GM12878 (cell line): ENCODE results near the gene HOXC9. TPM values are rescaled to one million over a fixed set of nuclear protein-coding genes. Genes with fewer than 3 reads are reported as not detected.

ENCODE experiments used
- ATAC-seq: fragments of 200-7000 bp; cut with Tn5 transposase; 3 replicates; pipeline ENCODE4 v1.9.1; 2020; ENCODE audit warnings: mild to moderate bottlenecking, moderate library complexity
- BruUV-seq: library from RNA; stranded (reverse); fragments of 400-500 nt; replicated peaks from 2 replicates; lab custom pipeline; 2021; lab: Mats Ljungman, UMichigan
- CTCF ChIA-PET: fragments of 300-600 bp; sonication (Branson Sonifier 250); formaldehyde crosslinking; extraction: SDS; loops from one replicate; lab custom pipeline; 2021; ENCODE audit warnings: inconsistent platforms; lab: Yijun Ruan, JAX
- POLR2A ChIA-PET: fragments of 350-600 bp; formaldehyde crosslinking; extraction: SDS; loops from one replicate; lab custom pipeline; 2021; ENCODE audit warnings: inconsistent platforms; lab: Charles Lee
- RAD21 ChIA-PET: fragments of 300-600 bp; sonication (Branson Sonifier 250); formaldehyde crosslinking; loops from one replicate; lab custom pipeline; 2023; ENCODE audit warnings: antibody characterized with exemption; ENCODE audit not compliant: unreplicated experiment; lab: Charles Lee
- SMC1A ChIA-PET: fragments of 300-600 bp; sonication (Branson Sonifier 250); formaldehyde crosslinking; loops from one replicate; lab custom pipeline; 2023; ENCODE audit not compliant: unreplicated experiment, uncharacterized antibody; lab: Charles Lee
- DNase-seq: peaks from one replicate; pipeline ENCODE4 v3.0.0-alpha.2; 2011; ENCODE audit warnings: low read depth, low spot score
- FAIRE-seq: peaks from 3 replicates; lab custom pipeline; 2011; peaks lifted over from hg19 to GRCh38; lab: Jason Lieb, UNC
- H2AFZ ChIP-seq: 2 replicates; pipeline ENCODE4 v1.6.0; 2011; ENCODE audit warnings: low read depth, low read length, control low read depth; ENCODE audit not compliant: control insufficient read depth
- H3K27ac ChIP-seq: 2 replicates; pipeline ENCODE4 v1.5.1; 2011; ENCODE audit warnings: control low read depth; ENCODE audit not compliant: control insufficient read depth, insufficient read depth
- H3K27me3 ChIP-seq, 2 experiments: replicated peaks in 1 of 2; 2 replicates each; pipeline versions ENCODE4 v1.6.0 to v1.6.1; 2011; ENCODE audit warnings: low read length in 1 of 2; ENCODE audit not compliant: control insufficient read depth in 2 of 2, insufficient read depth in 2 of 2
- H3K36me3 ChIP-seq, 2 experiments: 2 replicates each; pipeline ENCODE4 v1.5.1; 2011; ENCODE audit warnings: low read length in 1 of 2; ENCODE audit not compliant: control insufficient read depth in 2 of 2, insufficient read depth in 2 of 2
- H3K4me1 ChIP-seq: 2 replicates; pipeline ENCODE4 v1.6.1; 2011; ENCODE audit warnings: mild to moderate bottlenecking, low read length, moderate library complexity, mixed read lengths; ENCODE audit not compliant: control insufficient read depth, insufficient read depth
- H3K4me2 ChIP-seq: 2 replicates; pipeline ENCODE4 v1.6.0; 2011; ENCODE audit warnings: control low read depth; ENCODE audit not compliant: control insufficient read depth, insufficient read depth
- H3K4me3 ChIP-seq: fragments of 200-600 bp; sonication (generic); 2 replicates; pipeline ENCODE4 v1.5.1; 2016
- H3K79me2 ChIP-seq: 2 replicates; pipeline ENCODE4 v1.6.0; 2011; ENCODE audit warnings: low read length; ENCODE audit not compliant: control insufficient read depth, insufficient read depth
- H3K9ac ChIP-seq: 2 replicates; pipeline ENCODE4 v1.8.0; 2011; ENCODE audit warnings: low read length, control low read depth, mixed read lengths; ENCODE audit not compliant: control insufficient read depth, insufficient read depth
- H3K9me3 ChIP-seq: replicated peaks from 3 replicates; pipeline ENCODE4 v1.5.1; 2011; ENCODE audit warnings: mild to moderate bottlenecking, low read length; ENCODE audit not compliant: control insufficient read depth, insufficient read depth
- H4K20me1 ChIP-seq: 2 replicates; pipeline ENCODE4 v1.6.0; 2011; ENCODE audit not compliant: control insufficient read depth, insufficient read depth
- ASH2L ChIP-seq: fragments of 300-600, 200-600 bp; sonication (generic); IDR thresholded peaks from 2 replicates; pipeline ENCODE4 v1.6.1; 2017; ENCODE audit warnings: low read depth, mild to moderate bottlenecking, borderline replicate concordance
- BHLHE40 ChIP-seq, 2 experiments: fragments of 450-650 bp in 1 of 2; IDR thresholded peaks; 2 replicates each; pipeline ENCODE4 v1.6.1; 2011 to 2017; ENCODE audit warnings: low read depth in 2 of 2, borderline replicate concordance in 1 of 2, improper control_type of control experiment in 1 of 2, low read length in 1 of 2, mild to moderate bottlenecking in 1 of 2
- CBFB ChIP-seq: IDR thresholded peaks from 2 replicates; pipeline ENCODE4 v1.6.1; 2016; ENCODE audit warnings: antibody characterized with exemption, low read depth
- EP300 ChIP-seq, 2 experiments: fragments of 150-350 bp in 1 of 2; IDR thresholded peaks; 2 replicates each; pipeline ENCODE4 v1.6.1; 2011 to 2012; ENCODE audit warnings: low read depth in 2 of 2, low read length in 2 of 2, borderline replicate concordance in 1 of 2, improper control_type of control experiment in 1 of 2, inconsistent platforms in 1 of 2; ENCODE audit not compliant: control insufficient read depth in 1 of 2
- MEF2B ChIP-seq: fragments of 450-650 bp; IDR thresholded peaks from 2 replicates; pipeline ENCODE4 v1.6.1; 2018; ENCODE audit warnings: mild to moderate bottlenecking, moderate library complexity; ENCODE audit not compliant: partially characterized antibody, poor library complexity, severe bottlenecking
- MTA2 ChIP-seq: fragments of 450-650 bp; IDR thresholded peaks from 2 replicates; pipeline ENCODE4 v1.6.1; 2016; ENCODE audit warnings: low read depth, mild to moderate bottlenecking, moderate library complexity
- NFIC ChIP-seq: IDR thresholded peaks from 2 replicates; pipeline ENCODE4 v1.6.1; 2012; ENCODE audit warnings: low read depth, mild to moderate bottlenecking, inconsistent platforms, low read length, moderate library complexity
- NFYA ChIP-seq: IDR thresholded peaks from 2 replicates; pipeline ENCODE4 v1.6.1; 2011; ENCODE audit warnings: low read depth, mild to moderate bottlenecking, low read length, improper control_type of control experiment, borderline replicate concordance
- POU2F2 ChIP-seq: IDR thresholded peaks from 3 replicates; pipeline ENCODE4 v1.6.1; 2011; ENCODE audit warnings: low read depth, mild to moderate bottlenecking, low read length, borderline replicate concordance
- STAT1 ChIP-seq: fragments of 450-650 bp; conservative IDR thresholded peaks from 2 replicates; pipeline ENCODE4 v1.6.1; 2014; ENCODE audit warnings: antibody characterized with exemption, mild to moderate bottlenecking
- TBL1XR1 ChIP-seq: IDR thresholded peaks from 2 replicates; pipeline ENCODE4 v1.6.1; 2012; ENCODE audit warnings: low read depth, low read length, improper control_type of control experiment
- WGBS: methylation state at CpG from one replicate; pipeline ENCODE4 v1.1.6; 2016; ENCODE audit warnings: low lambda C conversion rate; ENCODE audit not compliant: insufficient replicate concordance, insufficient coverage; ENCODE audit errors: missing lambda C conversion rate; 5-methylcytosine and 5-hydroxymethylcytosine counted together
- in situ Hi-C: fragments of 300-500 bp; cut with MboI; formaldehyde crosslinking; loops from 9 replicates; pipeline ENCODE4 v1.14.3; 2018; ENCODE audit warnings: mixed read lengths
- intact Hi-C: fragments of 100-400 bp; cut with micrococcal nuclease; formaldehyde crosslinking; loops from one replicate; pipeline ENCODE4 v1.14.2; 2022; ENCODE audit not compliant: unreplicated experiment
- polyA plus RNA-seq, 11 experiments: library from polyadenylated mRNA; depleted of rRNA in 4 of 11; unstranded in 6 of 11; stranded (reverse) in 5 of 11; fragments of >200 nt; fragmentation: Nextera tagmentation in 4 of 11; fragmentation: Illumina TruSeq in 1 of 11; extraction: Ambion mirVana in 4 of 11; extraction: Trizol in 1 of 11; gene quantifications; 1 replicate in 1 of 11; 2 replicates in 10 of 11; pipeline versions ENCODE4 v1.2.1 to v1.2.3, GENCODE V29; 2011 to 2016; ENCODE audit warnings: inconsistent platforms in 2 of 11, missing spikeins in 2 of 11, low read depth in 1 of 11
- total RNA-seq, 4 experiments: library from RNA; depleted of rRNA in 3 of 4; stranded (reverse); fragments of >200 nt in 3 of 4; fragmentation: Illumina TruSeq in 1 of 4; extraction: Trizol in 1 of 4; gene quantifications; 2 replicates each; pipeline versions ENCODE4 v1.2.1 to v1.2.3, GENCODE V29; 2013 to 2021
- TF ChIP-seq, protein P1 (sequence below): fragments of 450-650 bp; IDR thresholded peaks from 2 replicates; pipeline ENCODE4 v1.6.1; 2016; ENCODE audit warnings: mild to moderate bottlenecking, moderate library complexity, borderline replicate concordance
- TF ChIP-seq, protein P2 (sequence below): IDR thresholded peaks from 2 replicates; pipeline ENCODE4 v1.6.1; 2011; ENCODE audit warnings: low read depth, low read length, improper control_type of control experiment, borderline replicate concordance

Gene HOXC9
- total and polyA plus RNA-seq, 10 of the 15 experiments (the other 5 are each of a cell fraction or from before 2014, with no cell fraction given), result not detected

DNA sequence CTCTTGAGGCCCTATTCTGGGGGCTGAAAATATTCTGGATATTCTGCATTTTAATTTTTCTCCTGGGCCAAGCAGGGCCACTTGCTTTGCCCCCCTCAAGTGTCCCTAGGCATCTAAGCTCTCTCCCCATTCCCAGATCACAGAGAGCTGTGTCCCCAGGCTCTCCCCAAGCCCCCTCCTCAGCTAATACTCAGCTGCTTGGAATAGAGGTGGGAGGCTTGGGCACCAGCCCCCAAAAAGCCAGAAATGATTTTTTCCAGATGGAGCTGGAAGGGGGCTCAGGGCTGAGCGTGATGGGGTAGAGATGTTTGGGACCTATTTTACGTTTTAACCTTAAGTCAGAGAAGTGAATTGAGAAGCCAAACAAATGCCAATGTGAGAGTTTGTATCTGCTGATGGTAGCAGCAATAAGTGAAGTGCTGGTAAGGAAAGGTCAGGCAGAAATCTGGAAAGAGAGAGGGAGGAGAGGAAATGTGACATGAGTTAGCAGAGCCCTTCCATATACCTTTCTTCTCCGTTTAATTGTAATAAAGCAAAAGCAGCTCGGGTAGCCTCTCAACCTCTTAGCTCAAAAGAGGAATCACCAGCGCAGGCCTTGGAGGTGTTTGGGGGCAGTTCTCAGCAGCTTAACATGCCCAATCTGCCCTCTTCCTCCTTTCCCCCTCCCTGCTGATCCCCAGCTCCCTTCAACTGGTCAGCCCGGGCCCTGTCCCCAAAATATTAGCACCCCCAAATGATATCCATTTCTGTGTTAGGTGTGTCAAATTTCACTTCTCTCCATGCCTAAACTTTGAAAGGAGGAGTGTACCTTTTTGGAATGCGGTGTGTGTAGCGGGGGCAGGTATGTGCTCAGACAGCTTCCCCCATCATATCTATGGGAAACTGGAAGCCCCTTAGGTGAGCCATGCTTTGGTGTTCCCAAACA, 23.3 kb downstream of the HOXC9 start (continued):
- TF ChIP-seq, protein P1, sequence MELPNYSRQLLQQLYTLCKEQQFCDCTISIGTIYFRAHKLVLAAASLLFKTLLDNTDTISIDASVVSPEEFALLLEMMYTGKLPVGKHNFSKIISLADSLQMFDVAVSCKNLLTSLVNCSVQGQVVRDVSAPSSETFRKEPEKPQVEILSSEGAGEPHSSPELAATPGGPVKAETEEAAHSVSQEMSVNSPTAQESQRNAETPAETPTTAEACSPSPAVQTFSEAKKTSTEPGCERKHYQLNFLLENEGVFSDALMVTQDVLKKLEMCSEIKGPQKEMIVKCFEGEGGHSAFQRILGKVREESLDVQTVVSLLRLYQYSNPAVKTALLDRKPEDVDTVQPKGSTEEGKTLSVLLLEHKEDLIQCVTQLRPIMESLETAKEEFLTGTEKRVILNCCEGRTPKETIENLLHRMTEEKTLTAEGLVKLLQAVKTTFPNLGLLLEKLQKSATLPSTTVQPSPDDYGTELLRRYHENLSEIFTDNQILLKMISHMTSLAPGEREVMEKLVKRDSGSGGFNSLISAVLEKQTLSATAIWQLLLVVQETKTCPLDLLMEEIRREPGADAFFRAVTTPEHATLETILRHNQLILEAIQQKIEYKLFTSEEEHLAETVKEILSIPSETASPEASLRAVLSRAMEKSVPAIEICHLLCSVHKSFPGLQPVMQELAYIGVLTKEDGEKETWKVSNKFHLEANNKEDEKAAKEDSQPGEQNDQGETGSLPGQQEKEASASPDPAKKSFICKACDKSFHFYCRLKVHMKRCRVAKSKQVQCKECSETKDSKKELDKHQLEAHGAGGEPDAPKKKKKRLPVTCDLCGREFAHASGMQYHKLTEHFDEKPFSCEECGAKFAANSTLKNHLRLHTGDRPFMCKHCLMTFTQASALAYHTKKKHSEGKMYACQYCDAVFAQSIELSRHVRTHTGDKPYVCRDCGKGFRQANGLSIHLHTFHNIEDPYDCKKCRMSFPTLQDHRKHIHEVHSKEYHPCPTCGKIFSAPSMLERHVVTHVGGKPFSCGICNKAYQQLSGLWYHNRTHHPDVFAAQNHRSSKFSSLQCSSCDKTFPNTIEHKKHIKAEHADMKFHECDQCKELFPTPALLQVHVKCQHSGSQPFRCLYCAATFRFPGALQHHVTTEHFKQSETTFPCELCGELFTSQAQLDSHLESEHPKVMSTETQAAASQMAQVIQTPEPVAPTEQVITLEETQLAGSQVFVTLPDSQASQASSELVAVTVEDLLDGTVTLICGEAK, result no peak
- TF ChIP-seq POU2F2 (no peak), NFIC (no peak), TBL1XR1 (no peak), MEF2B (no peak)

DNA sequence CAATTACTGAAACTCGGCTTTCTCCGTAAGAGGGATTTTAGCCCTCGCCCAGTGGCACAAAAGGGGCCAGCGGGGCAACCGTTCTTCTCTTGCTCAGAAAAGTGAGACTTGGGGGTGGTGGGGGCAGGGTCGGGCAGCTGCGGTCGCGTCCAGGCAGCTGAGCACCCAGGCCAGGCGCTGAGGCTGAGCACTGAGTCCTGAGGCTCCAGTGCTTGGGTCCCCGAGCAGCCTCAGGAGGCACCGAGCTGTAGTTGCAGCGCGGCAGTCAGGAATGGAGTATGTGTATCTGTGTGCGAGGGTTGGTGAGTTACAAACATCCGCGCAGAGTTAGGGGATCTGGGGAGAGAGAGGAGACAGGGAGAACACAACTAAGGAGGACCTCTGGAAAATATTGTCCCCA, 24.2 kb downstream of the HOXC9 start:
- Histone ChIP-seq H3K9ac (no peak overlapping the region), H3K36me3 (no peaks in the 10 kb centered on the region), H3K9me3 (no peaks in the 10 kb centered on the region), H3K27ac (no peak overlapping the region)
- no peak for DNase-seq
- SMC1A ChIA-PET, result interaction anchor here (0.6 to 2.3 kb wide), 12 partner anchors 8 to 192 kb away, joined by 3 to 22 read pairs (median 5); partner anchors contain the start of genes HOXC4, HOXC5 and SMUG1
- no TSS peak for BruUV-seq
- TF ChIP-seq MTA2 (no peak), CBFB (no peak), BHLHE40 (IDR thresholded peaks at IDR 0.05; ENCODE audit: borderline replicate concordance in 1 of 2, low read depth in 2 of 2, low read length in 1 of 2) (no peak), EP300 (IDR thresholded peaks at IDR 0.05; ENCODE audit: borderline replicate concordance in 1 of 2, control insufficient read depth in 1 of 2, low read depth in 2 of 2, low read length in 2 of 2) (no peak), STAT1 (no peak), ASH2L (no peak), NFYA (no peak)
- TF ChIP-seq, protein P2, sequence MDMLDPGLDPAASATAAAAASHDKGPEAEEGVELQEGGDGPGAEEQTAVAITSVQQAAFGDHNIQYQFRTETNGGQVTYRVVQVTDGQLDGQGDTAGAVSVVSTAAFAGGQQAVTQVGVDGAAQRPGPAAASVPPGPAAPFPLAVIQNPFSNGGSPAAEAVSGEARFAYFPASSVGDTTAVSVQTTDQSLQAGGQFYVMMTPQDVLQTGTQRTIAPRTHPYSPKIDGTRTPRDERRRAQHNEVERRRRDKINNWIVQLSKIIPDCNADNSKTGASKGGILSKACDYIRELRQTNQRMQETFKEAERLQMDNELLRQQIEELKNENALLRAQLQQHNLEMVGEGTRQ, result no peak
- TF ChIP-seq, all 136 proteins: peak for 0
- ATAC-seq (no peak), FAIRE-seq (no peak)
- Histone ChIP-seq H4K20me1 (no peaks in the 10 kb centered on the region), H3K79me2 (no peaks in the 10 kb centered on the region), H3K4me1 (peaks cover 16% of the 10 kb centered on the region), H2AFZ (no peak overlapping the region), H3K4me2 (no peak overlapping the region), H3K27me3 (peaks cover 5 to 10% of the 10 kb centered on the region in 2 experiments), H3K4me3 (no peak overlapping the region)
- ChIA-PET POLR2A (interaction anchor here (0.6 to 1.6 kb wide), 5 partner anchors 8 to 183 kb away, joined by 3 to 5 read pairs (median 3); no protein-coding TSS in a partner anchor), CTCF (interaction anchor here (1.9 to 13.4 kb wide), 8 partner anchors 8 to 184 kb away, joined by 6 to 343 read pairs (median 18); partner anchors contain the start of genes HOXC10, HOXC4, HOXC5 and HOXC8), RAD21 (interaction anchor here (1.5 to 1.6 kb wide), 2 partner anchors 15 to 17 kb away, joined by 5 read pairs; partner anchors contain the start of gene HOXC8)
- in situ Hi-C loops, result loop anchor here (10.0 kb wide), 2 partner anchors 171 to 341 kb away; partner anchors contain the start of gene GPR84
- 73% methylated on average over 17 of the region's 17 CpGs for WGBS
- intact Hi-C loops, result no loop called here
